ENCODE measurements around the gene CNGA3. TPM values are rescaled to one million over a fixed set of nuclear protein-coding genes. Genes with fewer than 3 reads are reported as not detected.
"Not testable (repeated sequence)": the region's sequence is repeated elsewhere in the genome, so short reads cannot be mapped to it uniquely, and the experiment has no call there.

The CNGA3 gene
- total RNA-seq, 1 experiment from 2014 or later, result not detected

GRCh38 chr2:98390571-98391476 lies 44.6 kb downstream of the CNGA3 start:
- in situ Hi-C loops (cut with HindIII; ENCODE audit: low sequenced_read_pairs), result no loop called here

GRCh38 chr2:98391581-98392270 lies 45.5 kb downstream of the CNGA3 start:
- in situ Hi-C loops (cut with HindIII; ENCODE audit: low sequenced_read_pairs), result no loop called here
- DNase-seq (ENCODE audit: low spot score), result no peak

More at GRCh38 chr2:98390571-98391476, 44.6 kb downstream of the CNGA3 start:
- no peak for DNase-seq (ENCODE audit: low spot score)

- DNase-seq (ENCODE audit: low spot score), result no peak
- in situ Hi-C loops (cut with HindIII; ENCODE audit: low sequenced_read_pairs), result no loop called here
Observed at GRCh38 chr2:98393354-98393753, 47.1 kb downstream of the CNGA3 start.

GRCh38 chr2:98394595-98395153 lies 48.4 kb downstream of the CNGA3 start:
- no peak for DNase-seq (ENCODE audit: low spot score)
- in situ Hi-C loops (cut with HindIII; ENCODE audit: low sequenced_read_pairs), result no loop called here

GRCh38 chr2:98395977-98396376 lies 49.7 kb downstream of the CNGA3 start:
- no peak for DNase-seq (ENCODE audit: low spot score)
- in situ Hi-C loops (cut with HindIII; ENCODE audit: low sequenced_read_pairs), result no loop called here

GRCh38 chr2:98396745-98397355 lies 50.6 kb downstream of the CNGA3 start:
- in situ Hi-C loops (cut with HindIII; ENCODE audit: low sequenced_read_pairs), result no loop called here
- no peak for DNase-seq (ENCODE audit: low spot score)

- in situ Hi-C loops (cut with HindIII; ENCODE audit: low sequenced_read_pairs), result no loop called here
- no peak for DNase-seq (ENCODE audit: low spot score)
Observed at GRCh38 chr2:98399140-98399539, 52.9 kb downstream of the CNGA3 start.

GRCh38 chr2:98403878-98404277 lies 57.6 kb downstream of the CNGA3 start:
- no peak for DNase-seq (ENCODE audit: low spot score)
- in situ Hi-C loops (cut with HindIII; ENCODE audit: low sequenced_read_pairs), result no loop called here

- in situ Hi-C loops (cut with HindIII; ENCODE audit: low sequenced_read_pairs), result no loop called here
- no peak for DNase-seq (ENCODE audit: low spot score)
Observed at GRCh38 chr2:98404556-98405250, 58.4 kb downstream of the CNGA3 start.

GRCh38 chr2:98405301-98405700 lies 59.0 kb downstream of the CNGA3 start:
- in situ Hi-C loops (cut with HindIII; ENCODE audit: low sequenced_read_pairs), result no loop called here

GRCh38 chr2:98408155-98408554 lies 61.9 kb downstream of the CNGA3 start:
- in situ Hi-C loops (cut with HindIII; ENCODE audit: low sequenced_read_pairs), result no loop called here
- DNase-seq (ENCODE audit: low spot score), result no peak

More at GRCh38 chr2:98405301-98405700, 59.0 kb downstream of the CNGA3 start:
- DNase-seq (ENCODE audit: low spot score), result no peak

GRCh38 chr2:98412751-98413458 lies 66.6 kb downstream of the CNGA3 start:
- peak; percentile 78 for DNase-seq (ENCODE audit: low spot score)

GRCh38 chr2:98414246-98414645 lies 68.0 kb downstream of the CNGA3 start:
- DNase-seq (ENCODE audit: low spot score); in situ Hi-C loops (cut with HindIII; ENCODE audit: low sequenced_read_pairs): not testable (repeated sequence)

More at GRCh38 chr2:98412751-98413458, 66.6 kb downstream of the CNGA3 start:
- in situ Hi-C loops (cut with HindIII; ENCODE audit: low sequenced_read_pairs), result no loop called here

GRCh38 chr2:98415719-98416248 lies 69.5 kb downstream of the CNGA3 start:
- DNase-seq (ENCODE audit: low spot score); in situ Hi-C loops (cut with HindIII; ENCODE audit: low sequenced_read_pairs): not testable (repeated sequence)

GRCh38 chr2:98416383-98417159 lies 70.3 kb downstream of the CNGA3 start:
- in situ Hi-C loops (cut with HindIII; ENCODE audit: low sequenced_read_pairs), result no loop called here
- no peak for DNase-seq (ENCODE audit: low spot score)

- in situ Hi-C loops (cut with HindIII; ENCODE audit: low sequenced_read_pairs), result no loop called here
- no peak for DNase-seq (ENCODE audit: low spot score)
Observed at GRCh38 chr2:98419544-98419943, 73.3 kb downstream of the CNGA3 start.

GRCh38 chr2:98419977-98420725 lies 73.9 kb downstream of the CNGA3 start:
- no peak for DNase-seq (ENCODE audit: low spot score)
- in situ Hi-C loops (cut with HindIII; ENCODE audit: low sequenced_read_pairs), result no loop called here
